Stimulated activated CD8-positive, alpha-beta memory T cell treated with anti-CD3 and anti-CD28 coated beads, Interleukin-2, amount 100 ng/mL, for 1 hour (primary cell): ENCODE measurements around the gene USP34.
"Not testable (repeated sequence)": the region's sequence is repeated elsewhere in the genome, so short reads cannot be mapped to it uniquely, and the experiment has no call there.

Experiments
- DNase-seq, 2 donors: peaks; one replicate each; pipeline ENCODE4 v3.0.0-alpha.2; 2020; ENCODE audit warnings: low read depth in 2 of 2

USP34 gene

DNA sequence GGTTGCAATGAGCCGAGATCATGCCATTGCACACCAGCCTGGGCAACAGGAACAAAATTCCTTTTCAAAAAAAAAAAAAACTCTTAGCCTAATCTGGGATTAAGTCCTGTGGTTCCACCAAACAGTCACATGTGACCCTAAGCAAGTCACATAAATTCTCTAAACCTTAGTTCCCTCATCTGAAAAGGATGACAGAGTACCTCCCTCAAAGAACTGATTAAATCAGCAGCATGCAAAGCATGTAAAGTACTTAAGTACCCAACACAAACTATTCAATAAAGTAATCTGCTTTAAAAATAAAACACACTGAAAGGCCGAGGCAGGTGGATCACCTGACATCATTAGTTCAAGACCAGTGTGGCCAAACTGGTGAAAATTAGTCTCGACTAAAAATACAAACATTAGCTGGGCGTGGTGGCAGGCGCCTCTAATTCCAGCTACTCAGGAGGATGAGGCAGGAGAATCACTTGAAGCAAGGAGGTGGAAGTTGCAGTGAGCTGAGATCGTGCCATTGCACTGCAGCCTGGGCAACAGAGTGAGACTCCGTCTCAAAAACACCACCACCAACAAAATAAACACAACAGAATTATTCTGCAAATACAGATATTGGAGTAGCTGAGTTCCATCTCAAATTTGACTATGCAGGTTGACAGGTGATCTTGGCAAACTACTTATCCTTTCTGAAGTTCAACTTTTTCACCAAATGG lies 7.0 kb downstream of the USP34 start:
- no peak for DNase-seq

DNA sequence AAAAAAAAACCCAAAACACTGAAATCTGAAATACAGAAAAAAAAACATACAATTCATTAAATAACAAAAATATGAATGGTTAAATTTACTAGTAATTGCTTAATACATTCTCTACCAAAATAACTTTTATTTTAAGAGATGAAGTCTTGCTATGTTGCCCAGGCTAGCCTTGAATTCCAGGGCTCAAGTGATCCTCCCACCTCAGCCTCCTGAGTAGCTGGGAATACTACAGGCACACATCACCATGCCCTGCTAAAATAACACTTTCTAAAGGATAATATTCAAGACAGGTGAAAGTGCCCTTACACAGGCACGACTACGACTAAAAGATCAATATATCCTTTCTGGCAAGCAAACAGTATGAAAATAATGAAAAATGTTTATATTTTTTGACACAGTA lies 9.5 kb downstream of the USP34 start:
- no peak for DNase-seq

DNA sequence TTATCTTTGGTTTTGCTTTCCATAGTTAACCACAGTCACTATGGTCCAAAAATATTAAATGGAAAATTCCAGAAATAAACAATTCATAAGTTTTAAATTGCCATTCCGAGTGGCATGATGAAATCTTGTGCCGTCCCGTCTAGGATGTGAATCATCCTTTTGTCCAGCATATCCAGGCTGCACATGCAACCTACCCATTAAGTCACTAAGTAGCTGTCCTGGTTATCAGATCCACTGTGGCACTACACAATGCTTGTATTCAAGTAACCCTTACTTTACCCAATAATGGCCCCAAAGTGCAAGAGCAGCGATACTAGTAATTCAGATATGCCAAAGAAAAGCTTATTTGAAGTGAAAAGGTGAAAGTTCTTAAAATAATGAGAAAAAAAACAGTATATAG lies 10.7 kb downstream of the USP34 start:
- DNase-seq, result no peak

DNA sequence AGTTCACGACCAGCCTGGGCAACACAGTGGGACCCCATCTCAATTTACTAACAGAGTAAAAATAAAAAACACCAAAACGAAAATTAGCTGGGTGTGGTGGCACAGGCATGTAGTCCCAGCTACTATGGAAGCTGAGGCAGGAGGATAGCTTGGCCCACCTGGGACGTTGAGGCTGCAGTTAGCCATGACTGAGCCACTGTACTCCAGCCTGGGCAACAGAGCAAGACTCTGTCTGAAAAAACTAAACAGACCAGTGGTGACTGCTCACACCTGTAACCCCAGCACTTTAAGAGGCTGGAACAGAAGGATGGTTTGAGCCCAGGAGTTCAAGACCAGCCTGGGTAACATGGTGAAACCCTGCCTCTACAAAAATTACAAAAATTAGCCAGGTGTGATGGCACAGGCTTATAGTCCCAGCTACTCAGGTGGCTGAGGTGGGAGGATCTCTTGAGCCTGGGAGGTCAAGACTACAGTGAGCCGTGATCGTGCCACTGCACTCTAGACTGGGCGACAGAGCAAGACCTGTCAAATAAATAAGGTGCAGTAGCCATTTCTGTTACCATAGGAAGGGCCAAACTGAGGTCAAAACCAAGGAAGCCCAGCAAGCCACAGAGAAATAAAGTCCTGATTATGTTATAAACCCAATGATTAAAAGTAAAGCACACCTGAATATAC lies 14.0 kb downstream of the USP34 start:
- no peak for DNase-seq

DNA sequence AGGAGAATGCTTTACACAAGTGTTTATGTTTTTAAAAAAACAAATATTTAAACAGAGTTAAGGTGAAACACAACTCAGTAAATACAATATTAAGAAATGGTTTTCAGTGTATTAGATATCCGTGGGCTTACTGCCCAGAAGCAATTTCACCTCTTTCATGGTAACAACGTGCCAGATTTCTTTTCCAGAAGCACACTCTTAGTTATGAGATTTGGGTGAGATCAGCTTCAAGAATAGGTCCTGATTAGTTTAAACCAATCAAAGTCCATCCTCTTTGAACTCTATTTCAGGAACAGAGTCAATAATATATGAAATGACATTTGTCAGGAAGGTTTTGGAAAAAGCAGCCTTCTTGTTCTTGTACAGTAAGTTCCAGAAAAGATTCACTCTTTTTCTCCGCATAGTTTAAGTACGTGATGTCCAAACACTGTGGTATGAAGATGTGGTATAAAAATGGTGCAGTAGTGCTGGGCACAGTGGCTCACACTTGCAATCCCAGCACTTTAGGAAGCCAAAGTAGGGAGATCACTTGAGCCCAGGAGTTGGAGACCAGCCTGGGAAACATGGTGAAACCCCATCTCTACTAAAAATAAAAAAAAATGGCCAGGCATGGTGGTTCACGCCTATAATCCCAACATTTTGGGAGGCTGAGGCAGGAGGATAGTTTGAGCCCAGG lies 14.7 kb downstream of the USP34 start:
- DNase-seq, result no peak

DNA sequence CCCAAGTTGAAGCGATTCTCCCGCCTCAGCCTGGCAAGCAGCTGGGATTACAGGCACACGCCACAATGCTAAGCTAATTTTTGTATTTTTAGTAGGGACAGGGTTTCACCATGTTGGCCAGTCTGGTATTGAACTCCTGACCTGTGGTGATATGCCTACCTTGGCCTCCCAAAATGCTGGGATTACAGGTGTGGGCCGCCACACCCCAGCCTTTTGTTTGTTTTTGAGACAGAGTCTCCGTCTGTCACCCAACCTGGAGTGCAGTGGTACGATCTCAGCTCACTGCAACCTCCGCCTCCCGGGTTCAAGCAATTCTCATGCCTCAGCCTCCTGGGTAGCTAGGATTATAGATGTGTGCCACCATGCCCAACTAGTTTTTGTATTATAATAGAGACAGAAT lies 15.9 kb downstream of the USP34 start:
- DNase-seq, result not testable (repeated sequence)

DNA sequence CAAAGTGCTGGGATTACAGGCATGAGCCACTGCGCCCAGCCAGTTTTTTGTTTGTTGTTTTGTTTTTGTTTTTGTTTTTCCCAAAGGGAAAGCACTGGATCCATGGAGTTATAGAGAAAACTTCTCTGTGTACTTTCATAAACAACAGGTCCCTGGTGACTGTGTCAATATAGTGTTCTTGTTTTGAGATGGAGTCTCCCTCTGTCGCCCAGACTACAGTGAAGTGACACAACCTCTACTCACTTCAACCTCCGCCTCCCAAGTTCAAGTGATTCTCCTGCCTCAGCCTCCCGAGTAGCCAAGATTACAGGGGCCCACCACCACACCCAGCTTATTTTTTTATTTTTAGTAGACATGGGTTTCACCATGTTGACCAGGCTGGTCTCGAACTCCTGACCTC lies 16.5 kb downstream of the USP34 start:
- no peak for DNase-seq

DNA sequence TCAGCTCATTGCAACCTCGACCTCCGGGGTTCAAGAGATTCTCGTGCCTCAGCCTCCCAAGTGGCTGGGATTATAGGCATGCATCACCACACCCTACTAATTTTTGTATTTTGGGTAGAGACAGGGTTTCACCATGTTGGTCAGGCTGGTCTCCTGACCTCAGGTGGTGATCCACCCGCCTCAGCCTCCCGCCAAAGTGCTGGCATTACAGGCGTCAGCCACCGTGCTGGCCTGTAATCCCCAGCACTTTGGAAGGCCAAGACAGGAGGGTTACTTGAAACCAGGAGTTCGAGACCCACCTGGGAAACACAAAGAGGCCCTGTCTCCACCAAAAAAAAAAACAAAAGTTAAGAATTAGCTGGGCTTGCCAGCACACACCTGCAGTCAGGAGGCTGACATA lies 18.5 kb downstream of the USP34 start:
- no peak for DNase-seq

DNA sequence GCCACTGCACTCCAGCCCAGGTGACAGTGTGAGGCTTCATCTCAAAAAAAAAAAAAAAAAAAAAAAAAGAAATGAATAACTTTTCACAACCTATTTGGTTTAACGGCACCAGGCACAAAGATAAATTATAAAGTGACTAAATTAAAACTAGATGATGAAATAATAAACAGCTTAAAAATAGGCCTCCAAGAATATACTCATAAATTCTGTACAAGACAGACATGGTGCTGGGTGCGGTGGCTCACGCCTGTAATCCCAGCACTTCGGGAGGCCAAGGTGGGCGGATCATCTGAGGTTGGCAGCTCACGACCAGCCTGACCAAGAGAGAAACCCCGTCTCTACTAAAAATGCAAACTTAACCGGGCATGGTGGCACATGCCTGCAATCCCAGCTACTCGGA lies 19.7 kb downstream of the USP34 start:
- DNase-seq, result no peak

DNA sequence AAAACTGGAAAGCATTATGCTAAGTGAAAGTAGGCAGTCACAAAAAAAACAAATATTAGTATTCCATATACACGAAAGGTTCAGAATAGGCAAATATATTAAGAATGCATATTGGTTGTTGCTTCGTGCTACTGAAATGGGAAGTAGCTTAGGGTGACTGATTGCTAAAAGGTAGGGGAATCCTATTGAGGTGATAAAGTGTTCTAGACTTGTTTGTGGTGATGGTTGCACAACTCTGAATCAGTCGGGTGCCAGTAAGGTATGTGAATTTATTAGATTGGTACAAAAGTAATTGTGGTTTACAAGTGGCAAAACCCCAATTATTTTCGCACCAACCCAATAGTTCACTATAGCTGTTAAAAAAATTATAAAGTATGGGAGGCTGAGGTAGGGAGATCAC lies 20.7 kb downstream of the USP34 start:
- DNase-seq, result no peak

DNA sequence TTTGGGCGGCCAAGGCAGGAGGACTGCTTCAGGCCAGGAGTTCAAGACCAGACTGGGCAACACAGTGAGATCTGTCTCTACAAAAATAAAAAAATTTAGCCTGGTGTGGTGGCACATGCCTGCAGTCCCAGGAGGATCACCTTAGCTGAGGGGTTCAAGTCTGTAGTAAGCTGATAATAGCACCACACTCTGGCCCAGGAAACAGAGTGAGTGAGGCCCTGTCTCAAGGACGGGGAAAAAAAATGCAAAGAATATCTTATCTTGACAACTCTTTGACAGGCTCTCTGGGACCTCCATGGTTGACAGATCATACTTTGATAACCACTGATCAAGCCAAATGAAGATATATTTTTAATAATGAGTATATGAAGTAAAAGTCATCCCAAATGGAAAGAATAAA lies 22.7 kb downstream of the USP34 start:
- no peak for DNase-seq

DNA sequence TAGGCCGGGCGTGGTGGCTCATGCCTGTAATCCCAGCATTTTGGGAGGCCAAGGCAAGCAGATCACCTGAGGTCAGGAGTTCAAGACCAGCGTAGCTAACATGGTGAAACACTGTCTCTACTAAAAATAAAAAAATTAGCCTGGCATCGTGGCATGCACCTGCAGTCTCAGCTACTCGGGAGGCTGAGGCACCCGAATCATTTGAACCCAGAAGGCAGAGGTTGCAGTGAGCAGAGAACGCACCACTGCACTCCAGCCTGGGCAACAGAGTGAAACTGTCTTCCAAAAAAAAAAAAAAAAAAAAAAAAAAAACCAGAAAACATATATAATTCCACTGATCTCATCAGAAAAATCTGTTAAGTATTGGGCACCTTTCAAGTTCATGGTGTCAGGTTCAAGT lies 23.9 kb downstream of the USP34 start:
- not testable (repeated sequence) for DNase-seq

DNA sequence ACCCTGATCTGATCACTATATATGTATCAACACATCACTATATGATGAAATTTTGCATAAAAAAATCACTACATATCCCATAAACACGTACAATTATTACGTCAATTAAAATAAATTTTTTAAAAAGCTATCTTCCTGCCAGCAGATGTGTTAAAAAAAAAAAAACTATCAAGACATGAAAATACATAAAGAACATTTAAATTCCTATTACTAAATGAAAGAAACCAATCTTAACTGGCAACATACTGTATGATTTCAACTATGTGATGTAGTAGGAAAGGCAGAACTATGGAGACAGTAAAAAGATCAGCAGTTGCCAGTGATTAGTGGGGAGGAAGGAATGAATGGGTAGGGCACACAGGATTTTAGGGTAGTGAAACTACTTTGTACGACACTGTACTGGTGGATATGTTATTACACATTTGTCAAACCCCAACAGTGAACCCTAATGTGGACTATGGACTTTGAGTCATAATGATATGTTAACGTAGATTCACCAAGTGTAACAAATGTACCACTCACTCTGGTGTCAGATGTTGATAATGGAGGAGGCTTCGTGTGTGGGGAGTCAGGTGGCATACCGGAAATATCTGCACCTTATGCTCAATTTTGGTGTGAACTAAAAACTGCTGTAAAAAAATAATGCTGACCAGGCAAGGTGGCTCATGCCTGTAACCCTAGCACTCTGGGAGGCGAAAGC lies 27.4 kb downstream of the USP34 start:
- no peak for DNase-seq

DNA sequence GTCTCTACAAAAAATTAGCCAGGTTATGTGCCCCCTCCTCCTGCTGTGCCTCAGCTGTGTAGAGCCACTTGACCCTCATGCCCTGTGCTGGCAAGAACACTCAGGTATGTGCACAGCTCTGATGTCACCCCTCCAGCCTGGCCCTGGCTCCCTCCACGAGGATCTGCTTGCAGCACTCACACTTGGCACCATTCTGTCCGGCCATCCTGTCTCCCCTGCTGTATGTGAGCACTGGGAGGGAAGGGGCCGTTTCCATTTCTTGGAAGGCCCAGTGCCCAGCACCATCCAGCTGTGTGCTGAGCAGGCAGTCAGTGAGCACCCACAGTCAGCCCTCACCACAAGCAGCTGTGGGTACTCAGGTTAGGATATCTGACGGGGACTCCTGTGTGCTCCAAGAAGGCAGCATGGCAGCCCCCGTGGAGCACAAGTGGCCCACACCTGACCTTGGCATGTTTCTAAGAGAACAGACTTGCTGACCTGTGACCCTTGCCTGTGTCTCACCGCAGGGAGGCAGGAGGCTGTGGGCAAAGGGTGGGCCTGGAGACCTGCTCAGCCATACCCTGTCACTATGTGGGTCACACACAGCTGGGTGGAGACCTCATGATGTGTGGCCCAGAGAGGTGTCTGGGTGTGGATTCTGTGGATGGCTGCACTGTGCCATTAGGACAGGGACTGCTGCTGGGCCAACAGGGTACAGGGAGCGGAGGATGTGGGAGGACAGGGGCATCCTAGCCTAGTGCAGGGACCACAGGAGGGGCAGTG lies 31.5 kb downstream of the USP34 start:
- no peak for DNase-seq

DNA sequence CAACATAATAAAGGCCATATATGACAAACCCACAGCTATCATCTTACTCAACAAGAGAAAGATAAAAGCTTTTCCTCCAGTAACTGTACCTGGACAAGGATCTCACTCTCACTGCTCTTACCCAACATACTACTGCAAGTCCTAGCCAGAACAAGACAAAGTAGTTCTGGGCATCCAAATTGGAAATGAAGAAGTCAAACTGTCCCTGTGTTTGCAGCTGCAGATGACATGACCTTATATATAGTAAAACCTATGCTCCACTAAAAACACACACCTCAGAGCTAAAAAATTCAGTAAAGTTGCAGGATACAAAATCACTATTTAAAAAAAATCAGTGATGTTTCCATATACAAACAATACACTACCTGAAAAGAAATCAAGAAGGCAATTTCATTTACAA lies 32.2 kb downstream of the USP34 start:
- no peak for DNase-seq

DNA sequence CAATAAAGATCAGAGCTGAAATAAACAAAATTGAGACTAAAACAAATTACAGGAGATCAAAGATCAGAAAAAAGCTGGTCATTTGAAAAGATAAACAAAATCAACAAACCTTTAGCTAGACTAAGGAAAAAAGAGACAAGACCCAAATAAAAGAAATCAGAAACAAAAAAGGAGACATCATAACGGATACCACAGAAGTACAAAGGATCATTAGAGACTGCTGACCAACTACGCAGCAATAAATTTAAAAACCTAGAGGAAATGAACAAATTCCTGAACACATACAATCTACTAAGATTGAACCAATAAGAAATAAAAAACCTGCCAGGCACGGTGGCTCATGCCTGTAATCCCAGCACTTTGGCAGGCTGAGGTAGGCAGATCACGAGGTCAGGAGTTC lies 33.7 kb downstream of the USP34 start:
- no peak for DNase-seq

DNA sequence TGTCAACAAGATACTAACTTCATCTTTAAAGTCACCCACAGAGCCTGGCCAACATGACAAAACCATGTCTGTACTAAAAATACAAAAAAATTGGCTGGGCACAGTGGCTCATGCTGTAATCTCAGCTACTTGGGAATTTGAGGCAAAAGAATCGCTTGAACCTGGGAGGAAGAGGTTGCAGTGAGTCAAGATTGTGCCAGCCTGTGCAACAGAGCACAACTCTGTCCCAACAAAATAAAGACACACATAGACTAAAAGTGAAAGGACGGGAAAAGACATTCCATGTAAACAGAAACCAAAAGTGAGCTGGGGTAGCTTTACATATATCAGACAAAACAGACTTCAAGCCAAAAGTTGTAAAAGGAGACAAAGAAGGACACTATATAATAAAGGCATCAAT lies 34.8 kb downstream of the USP34 start:
- DNase-seq, result no peak

DNA sequence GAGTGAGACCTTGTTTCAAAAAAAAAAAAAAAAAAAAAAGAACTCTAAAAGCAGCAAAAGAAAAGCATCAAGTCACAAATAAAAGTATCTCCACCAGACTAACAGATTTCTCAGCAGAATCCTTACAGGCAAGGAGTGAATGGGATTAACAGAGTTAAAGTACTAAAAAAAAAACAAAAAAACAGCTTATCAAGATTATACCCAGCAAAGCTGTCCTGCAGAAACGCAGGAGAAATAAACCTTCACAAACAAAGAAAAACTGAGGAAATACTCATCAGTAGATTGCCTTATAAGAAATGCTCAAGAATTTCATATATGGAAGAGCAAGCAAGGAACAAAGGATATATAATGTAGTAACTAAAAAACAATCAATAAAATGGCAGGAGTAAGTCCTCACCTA lies 35.6 kb downstream of the USP34 start:
- no peak for DNase-seq

DNA sequence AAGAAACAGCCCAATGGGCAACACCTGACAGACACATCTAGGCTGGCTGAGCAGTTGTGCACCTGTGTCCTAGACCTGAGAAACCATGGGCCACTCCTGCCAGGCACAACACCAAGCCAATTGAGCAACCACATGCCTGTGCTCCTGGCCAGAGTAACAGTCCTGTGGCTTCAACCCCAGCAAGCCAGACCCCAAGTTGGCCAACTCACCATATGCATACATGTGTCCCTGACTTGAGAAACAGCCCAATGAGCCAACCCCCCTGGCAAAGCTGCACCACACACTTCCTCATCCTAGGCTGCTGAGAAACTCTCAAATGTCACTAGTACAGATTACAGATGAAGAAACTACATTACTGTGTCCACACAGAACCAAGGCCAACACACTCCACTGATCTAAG lies 36.6 kb downstream of the USP34 start:
- no peak for DNase-seq

DNA sequence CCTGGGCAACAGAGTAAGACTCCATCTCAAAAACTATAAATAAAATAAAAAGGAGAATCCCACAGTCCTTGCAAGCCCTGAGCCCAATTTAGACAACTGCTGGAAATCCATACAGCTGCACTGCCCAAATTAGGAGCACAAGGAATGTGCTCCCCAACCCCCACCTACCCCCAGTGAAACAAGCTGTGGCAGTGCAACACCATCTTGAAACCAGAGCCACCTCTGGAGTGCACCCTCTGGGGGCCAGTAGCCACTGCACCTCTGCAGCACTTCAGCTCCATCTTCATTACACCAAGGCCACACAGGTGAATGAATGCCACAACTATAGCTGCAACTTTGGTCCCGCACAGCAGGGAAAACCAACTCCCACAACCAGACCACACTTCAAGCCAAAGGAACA lies 37.3 kb downstream of the USP34 start:
- DNase-seq, result no peak

DNA sequence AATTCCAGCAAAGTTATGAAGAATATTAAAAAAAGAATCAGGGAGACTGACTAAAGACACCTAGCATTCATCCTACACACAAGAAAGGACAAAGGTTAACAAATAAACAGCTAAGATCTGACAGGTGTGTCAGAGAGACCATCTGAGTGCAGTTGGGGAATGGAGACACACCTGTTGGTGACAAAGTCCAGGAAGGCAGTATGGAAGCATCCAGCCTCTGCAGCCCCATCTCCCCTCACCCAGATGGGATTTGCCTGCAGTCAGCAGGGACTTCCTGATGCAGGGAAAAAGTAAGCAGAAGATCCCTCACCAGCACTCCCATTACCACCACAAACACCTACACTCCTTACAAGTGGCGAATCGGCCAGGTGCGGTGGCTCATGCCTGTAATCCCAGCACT lies 37.9 kb downstream of the USP34 start:
- DNase-seq, result no peak

DNA sequence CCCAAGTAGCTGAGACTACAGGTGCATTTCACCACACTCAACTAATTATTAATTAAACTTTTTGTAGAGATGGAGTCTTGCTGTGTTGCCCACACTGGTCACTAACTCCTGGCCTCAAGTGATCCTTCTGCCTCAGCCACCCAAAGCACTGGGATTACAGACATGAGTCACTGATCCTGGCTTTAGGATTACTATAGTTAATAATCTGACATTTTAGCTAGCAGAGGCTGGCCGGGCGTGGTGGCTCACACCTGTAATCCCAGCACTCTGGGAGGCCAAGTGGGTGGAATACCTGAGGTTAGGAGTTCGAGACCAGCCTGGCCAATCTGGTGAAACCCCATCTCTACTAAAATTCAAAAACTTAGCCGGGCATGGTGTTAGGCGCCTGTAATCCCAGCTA lies 39.5 kb downstream of the USP34 start:
- no peak for DNase-seq
